Testis (tissue), 2 donors: ENCODE results near the gene RUNX1.

Experiments used
- POLR2A ChIP-seq: fragments of 450-650 bp; IDR thresholded peaks from one replicate; pipeline ENCODE4 v1.6.1; 2017; ENCODE audit warnings: antibody characterized with exemption, mild to moderate bottlenecking, moderate library complexity
- TF ChIP-seq, protein P1 (sequence below), 3 experiments: fragments of 450-650 bp in 2 of 3; fragments of 200-600 bp in 1 of 3; sonication (generic) in 1 of 3; IDR thresholded peaks; one replicate each; pipeline ENCODE4 v1.5.1; 2016 to 2019; ENCODE audit warnings: antibody characterized with exemption in 3 of 3, mild to moderate bottlenecking in 2 of 3, moderate library complexity in 1 of 3

GRCh38 chr21:35011681-35012080, 37.4 kb downstream of the RUNX1 start:
- TF ChIP-seq, protein P1, sequence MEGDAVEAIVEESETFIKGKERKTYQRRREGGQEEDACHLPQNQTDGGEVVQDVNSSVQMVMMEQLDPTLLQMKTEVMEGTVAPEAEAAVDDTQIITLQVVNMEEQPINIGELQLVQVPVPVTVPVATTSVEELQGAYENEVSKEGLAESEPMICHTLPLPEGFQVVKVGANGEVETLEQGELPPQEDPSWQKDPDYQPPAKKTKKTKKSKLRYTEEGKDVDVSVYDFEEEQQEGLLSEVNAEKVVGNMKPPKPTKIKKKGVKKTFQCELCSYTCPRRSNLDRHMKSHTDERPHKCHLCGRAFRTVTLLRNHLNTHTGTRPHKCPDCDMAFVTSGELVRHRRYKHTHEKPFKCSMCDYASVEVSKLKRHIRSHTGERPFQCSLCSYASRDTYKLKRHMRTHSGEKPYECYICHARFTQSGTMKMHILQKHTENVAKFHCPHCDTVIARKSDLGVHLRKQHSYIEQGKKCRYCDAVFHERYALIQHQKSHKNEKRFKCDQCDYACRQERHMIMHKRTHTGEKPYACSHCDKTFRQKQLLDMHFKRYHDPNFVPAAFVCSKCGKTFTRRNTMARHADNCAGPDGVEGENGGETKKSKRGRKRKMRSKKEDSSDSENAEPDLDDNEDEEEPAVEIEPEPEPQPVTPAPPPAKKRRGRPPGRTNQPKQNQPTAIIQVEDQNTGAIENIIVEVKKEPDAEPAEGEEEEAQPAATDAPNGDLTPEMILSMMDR (IDR thresholded peaks at IDR 0.05) = no peak
- TF ChIP-seq POLR2A = no peak
